Measurements from ENCODE around the gene C2CD4B. TPM values are rescaled to one million over a fixed set of nuclear protein-coding genes. Genes with fewer than 3 reads are reported as not detected.

Gene C2CD4B
- total and polyA plus RNA-seq, 2 experiments from 2014 or later, result not detected

DNA sequence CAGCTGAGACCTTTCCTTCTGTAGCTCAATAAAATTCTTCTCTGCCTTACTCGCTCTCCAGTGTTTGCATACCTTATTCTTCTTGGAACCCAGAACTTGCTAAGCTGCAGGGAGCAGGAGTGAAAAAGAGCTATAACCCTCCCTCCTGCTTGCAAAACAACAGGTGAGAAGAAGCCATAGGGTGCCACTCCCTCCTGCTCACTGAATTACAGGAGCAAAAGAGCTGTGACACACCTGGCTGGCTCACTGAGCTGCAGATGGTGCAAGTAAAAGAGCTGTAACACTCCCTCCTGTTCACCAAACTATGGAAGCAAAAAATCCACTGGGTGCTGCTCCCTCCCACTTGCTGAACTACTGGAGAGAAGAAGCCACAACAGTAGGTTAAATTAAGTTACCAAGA lies 44.2 kb upstream of the C2CD4B start:
- in situ Hi-C loops (cut with MboI), result no loop called here
- 56 to 58% methylated on average over 1 of the region's 1 CpG for whole genome bisulfite sequencing, 2 experiments (ENCODE audit: low coverage in 1 of 2, low lambda C conversion rate in 2 of 2, missing lambda C conversion rate in 2 of 2)
- no peak overlapping the region for H3K4me3 ChIP-seq

DNA sequence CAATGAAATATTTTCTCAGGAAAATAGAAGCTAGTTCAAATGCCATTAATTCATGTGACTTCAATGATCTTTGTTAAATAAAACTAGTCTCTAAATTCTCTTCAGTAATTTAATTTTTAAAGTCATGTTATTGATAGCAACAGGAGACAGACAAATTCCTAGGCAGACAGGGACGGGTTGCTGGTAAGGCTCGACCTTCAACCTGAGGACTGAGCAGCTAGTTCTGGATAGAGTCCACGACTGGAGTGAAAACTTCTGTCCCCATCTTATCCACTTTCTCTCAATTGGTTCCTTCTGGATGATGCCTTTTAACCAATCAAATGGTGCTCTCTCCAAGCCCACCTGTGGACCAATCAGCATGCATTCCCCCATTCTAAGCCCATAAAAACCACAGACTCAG lies 43.8 kb upstream of the C2CD4B start:
- Histone ChIP-seq H3F3A (ENCODE audit: insufficient read depth) (no peaks in the 10 kb centered on the region), H3K36me3 (ENCODE audit: low read depth) (no peaks in the 10 kb centered on the region), H3K4me3 (no peak overlapping the region), H3K4me1 (ENCODE audit: insufficient read depth) (no peaks in the 10 kb centered on the region), H3K27ac (no peak overlapping the region), H3K9ac (no peak overlapping the region), H2AFZ (no peak overlapping the region), H3K27me3 (replicated peaks; ENCODE audit: insufficient read depth) (peaks cover 11% of the 10 kb centered on the region), H3K79me2 (ENCODE audit: insufficient read depth) (no peaks in the 10 kb centered on the region), H3K4me2 (ENCODE audit: unreplicated experiment) (no peak overlapping the region), H4K20me1 (ENCODE audit: insufficient read depth) (no peaks in the 10 kb centered on the region), H3K9me2 (ENCODE audit: insufficient read depth) (no peaks in the 10 kb centered on the region), H3K9me3 (ENCODE audit: low read depth) (no peaks in the 10 kb centered on the region)
- WGBS, 2 experiments (ENCODE audit: low coverage in 1 of 2, low lambda C conversion rate in 2 of 2, missing lambda C conversion rate in 2 of 2), result 26 to 37% methylated on average over 3 of the region's 3 CpGs
- DNase-seq, result no peak
- in situ Hi-C loops (cut with MboI), result no loop called here
- TF ChIP-seq EZH2phosphoT487 (IDR thresholded peaks at IDR 0.05; ENCODE audit: insufficient read depth, low read depth), result no peak
- TF ChIP-seq EZH2 (IDR thresholded peaks at IDR 0.05; ENCODE audit: insufficient read depth, poor library complexity, severe bottlenecking), result no peak

More for the DNA sequence above, 44.2 kb upstream of the C2CD4B start:
- H2AFZ ChIP-seq, result no peak overlapping the region
- H3K4me2 ChIP-seq (ENCODE audit: unreplicated experiment), result no peak overlapping the region
- peaks cover 11% of the 10 kb centered on the region for H3K27me3 ChIP-seq (replicated peaks; ENCODE audit: insufficient read depth)
- H3K9me2 ChIP-seq (ENCODE audit: insufficient read depth), result no peaks in the 10 kb centered on the region
- no peak overlapping the region for H3K9ac ChIP-seq
- no peak for TF ChIP-seq EZH2phosphoT487 (IDR thresholded peaks at IDR 0.05; ENCODE audit: insufficient read depth, low read depth)
- H3F3A ChIP-seq (ENCODE audit: insufficient read depth), result no peaks in the 10 kb centered on the region
- no peak overlapping the region for H3K27ac ChIP-seq
- H3K4me1 ChIP-seq (ENCODE audit: insufficient read depth), result no peaks in the 10 kb centered on the region
- DNase-seq, result no peak
- no peaks in the 10 kb centered on the region for H4K20me1 ChIP-seq (ENCODE audit: insufficient read depth)
- H3K79me2 ChIP-seq (ENCODE audit: insufficient read depth), result no peaks in the 10 kb centered on the region
- H3K9me3 ChIP-seq (ENCODE audit: low read depth), result no peaks in the 10 kb centered on the region
- H3K36me3 ChIP-seq (ENCODE audit: low read depth), result no peaks in the 10 kb centered on the region

DNA sequence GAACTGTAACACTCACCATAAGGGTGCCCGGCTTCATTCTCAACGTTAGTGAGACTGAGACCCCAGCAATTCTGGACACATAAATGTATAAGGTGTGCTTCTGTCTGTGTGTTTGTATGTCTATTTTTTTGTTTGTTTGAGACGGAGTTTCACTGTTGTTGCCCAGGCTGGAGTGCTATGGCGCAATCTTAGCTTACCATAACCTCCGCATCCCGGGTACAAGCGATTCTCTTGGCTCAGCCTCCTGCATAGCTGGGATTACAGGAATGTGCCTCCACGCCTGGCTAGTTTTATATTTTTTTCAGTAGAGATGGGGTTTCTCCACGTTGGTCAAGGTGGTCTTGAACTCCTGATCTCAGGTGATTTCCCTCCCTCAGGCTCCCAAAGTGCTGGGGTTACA lies 43.3 kb upstream of the C2CD4B start:
- TF ChIP-seq EZH2 (IDR thresholded peaks at IDR 0.05; ENCODE audit: insufficient read depth, poor library complexity, severe bottlenecking), result no peak
- no peak for TF ChIP-seq EZH2phosphoT487 (IDR thresholded peaks at IDR 0.05; ENCODE audit: insufficient read depth, low read depth)
- no peaks in the 10 kb centered on the region for H3K4me1 ChIP-seq (ENCODE audit: insufficient read depth)
- no peak overlapping the region for H2AFZ ChIP-seq
- H4K20me1 ChIP-seq (ENCODE audit: insufficient read depth), result no peaks in the 10 kb centered on the region
- H3K4me2 ChIP-seq (ENCODE audit: unreplicated experiment), result no peak overlapping the region
- no peaks in the 10 kb centered on the region for H3K9me3 ChIP-seq (ENCODE audit: low read depth)
- no peaks in the 10 kb centered on the region for H3K36me3 ChIP-seq (ENCODE audit: low read depth)
- no peaks in the 10 kb centered on the region for H3F3A ChIP-seq (ENCODE audit: insufficient read depth)
- H3K9me2 ChIP-seq (ENCODE audit: insufficient read depth), result no peaks in the 10 kb centered on the region
- WGBS, 2 experiments (ENCODE audit: low coverage in 1 of 2, low lambda C conversion rate in 2 of 2, missing lambda C conversion rate in 2 of 2), result 70 to 72% methylated on average over 9 of the region's 9 CpGs
- peaks cover 11% of the 10 kb centered on the region for H3K27me3 ChIP-seq (replicated peaks; ENCODE audit: insufficient read depth)
- no peak overlapping the region for H3K4me3 ChIP-seq
- no peaks in the 10 kb centered on the region for H3K79me2 ChIP-seq (ENCODE audit: insufficient read depth)
- DNase-seq, result no peak
- no peak overlapping the region for H3K27ac ChIP-seq
- H3K9ac ChIP-seq, result no peak overlapping the region
- in situ Hi-C loops (cut with MboI), result no loop called here

DNA sequence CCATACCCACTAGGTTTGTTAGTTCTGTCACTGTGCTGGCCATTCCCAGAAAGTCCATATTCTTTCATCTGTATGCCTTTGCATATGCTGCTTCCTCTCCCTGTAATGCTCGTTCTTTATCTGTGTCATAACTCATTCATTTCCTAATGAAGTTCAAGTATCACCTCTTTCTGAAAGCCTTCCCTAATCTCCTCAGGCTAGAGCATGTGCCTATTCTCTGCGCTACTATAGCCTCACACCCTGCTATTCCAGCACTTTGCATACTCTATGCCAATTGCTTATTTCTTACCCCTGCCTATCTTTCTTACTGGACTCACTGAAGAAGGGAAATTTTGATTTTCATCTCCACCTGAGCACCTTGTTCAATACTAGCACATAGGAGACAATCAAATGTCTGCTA lies 25.6 kb upstream of the C2CD4B start:
- no peaks in the 10 kb centered on the region for H3F3A ChIP-seq (ENCODE audit: insufficient read depth)
- WGBS, 2 experiments (ENCODE audit: low coverage in 1 of 2, low lambda C conversion rate in 2 of 2, missing lambda C conversion rate in 2 of 2), result 53 to 57% methylated on average over 2 of the region's 2 CpGs
- no peak for DNase-seq
- TF ChIP-seq EZH2phosphoT487 (IDR thresholded peaks at IDR 0.05; ENCODE audit: insufficient read depth, low read depth) (no peak), EZH2 (IDR thresholded peaks at IDR 0.05; ENCODE audit: insufficient read depth, poor library complexity, severe bottlenecking) (no peak)
- no peaks in the 10 kb centered on the region for H4K20me1 ChIP-seq (ENCODE audit: insufficient read depth)
- no peak overlapping the region for H3K9ac ChIP-seq
- H3K4me1 ChIP-seq (ENCODE audit: insufficient read depth), result no peaks in the 10 kb centered on the region
- H3K9me2 ChIP-seq (ENCODE audit: insufficient read depth), result no peaks in the 10 kb centered on the region
- H3K4me3 ChIP-seq, result no peak overlapping the region
- H3K27ac ChIP-seq, result no peak overlapping the region
- H3K79me2 ChIP-seq (ENCODE audit: insufficient read depth), result no peaks in the 10 kb centered on the region
- no peak overlapping the region for H2AFZ ChIP-seq
- H3K27me3 ChIP-seq (replicated peaks; ENCODE audit: insufficient read depth), result peaks cover 39% of the 10 kb centered on the region
- no peaks in the 10 kb centered on the region for H3K36me3 ChIP-seq (ENCODE audit: low read depth)
- H3K9me3 ChIP-seq (ENCODE audit: low read depth), result no peaks in the 10 kb centered on the region
- in situ Hi-C loops (cut with MboI), result no loop called here
- H3K4me2 ChIP-seq (ENCODE audit: unreplicated experiment), result no peak overlapping the region

DNA sequence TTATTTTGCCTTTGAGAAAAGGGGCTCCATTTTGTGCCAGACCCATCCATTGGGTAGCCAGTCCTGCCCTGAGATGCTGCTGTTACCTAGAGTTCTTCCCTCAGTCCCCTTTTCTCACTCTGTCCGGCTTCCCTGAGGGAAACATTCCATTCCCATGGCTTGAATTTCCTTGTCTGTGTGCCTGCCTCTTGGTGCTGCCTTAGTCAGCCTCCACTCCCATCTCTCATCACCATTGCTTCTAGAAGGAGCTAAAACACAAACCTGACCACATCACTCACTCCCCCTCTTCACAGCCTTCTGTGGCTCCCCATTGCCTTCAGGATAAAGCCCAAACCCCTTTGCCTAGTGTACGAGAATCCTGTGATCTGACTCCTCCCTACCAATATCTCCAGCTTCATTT lies 25.2 kb upstream of the C2CD4B start:
- Histone ChIP-seq H3K4me1 (ENCODE audit: insufficient read depth) (no peaks in the 10 kb centered on the region), H4K20me1 (ENCODE audit: insufficient read depth) (no peaks in the 10 kb centered on the region), H3K9me2 (ENCODE audit: insufficient read depth) (no peaks in the 10 kb centered on the region), H2AFZ (no peak overlapping the region), H3K9ac (no peak overlapping the region), H3K79me2 (ENCODE audit: insufficient read depth) (no peaks in the 10 kb centered on the region), H3K27ac (no peak overlapping the region), H3K27me3 (replicated peaks; ENCODE audit: insufficient read depth) (peaks cover 39% of the 10 kb centered on the region), H3K4me2 (ENCODE audit: unreplicated experiment) (no peak overlapping the region), H3K4me3 (no peak overlapping the region), H3K36me3 (ENCODE audit: low read depth) (no peaks in the 10 kb centered on the region), H3K9me3 (ENCODE audit: low read depth) (no peaks in the 10 kb centered on the region), H3F3A (ENCODE audit: insufficient read depth) (no peaks in the 10 kb centered on the region)
- TF ChIP-seq EZH2phosphoT487 (IDR thresholded peaks at IDR 0.05; ENCODE audit: insufficient read depth, low read depth) (no peak), EZH2 (IDR thresholded peaks at IDR 0.05; ENCODE audit: insufficient read depth, poor library complexity, severe bottlenecking) (no peak)
- DNase-seq, result no peak
- 17 to 28% methylated on average over 2 of the region's 2 CpGs for WGBS, 2 experiments (ENCODE audit: low coverage in 1 of 2, low lambda C conversion rate in 2 of 2, missing lambda C conversion rate in 2 of 2)
- in situ Hi-C loops (cut with MboI), result no loop called here

Measured in GM23248 (cell line).